AG04450 (cell line): Measurements from ENCODE around the gene SNX30. TPM values are rescaled to one million over a fixed set of nuclear protein-coding genes. Genes with fewer than 3 reads are reported as not detected.

Experiments
- CTCF ChIA-PET: fragments of 300-600, 350-600 bp; formaldehyde crosslinking; extraction: SDS; loops from one replicate; lab custom pipeline; 2022; ENCODE audit warnings: antibody characterized with exemption, inconsistent platforms; lab: Charles Lee
- POLR2A ChIA-PET: fragments of 350-600 bp; formaldehyde crosslinking; extraction: SDS; loops from one replicate; lab custom pipeline; 2021; ENCODE audit warnings: antibody characterized with exemption, inconsistent platforms; lab: Yijun Ruan, JAX
- DNase-seq: peaks from one replicate; pipeline ENCODE4 v3.0.0-alpha.2; 2011; ENCODE audit warnings: low read depth, low spot score
- H3K27ac ChIP-seq: one replicate; pipeline ENCODE4 v1.5.1; 2012; ENCODE audit warnings: low read depth, low read length, control low read depth
- H3K27me3 ChIP-seq: one replicate; pipeline ENCODE4 v1.6.0; 2012; ENCODE audit warnings: low read length; ENCODE audit not compliant: control insufficient read depth, insufficient read depth
- H3K4me3 ChIP-seq: 2 replicates; pipeline ENCODE4 v1.5.1; 2011; ENCODE audit warnings: mild to moderate bottlenecking, low read depth, low read length, control low read depth
- H3K9me3 ChIP-seq: 2 replicates; pipeline ENCODE4 v1.5.1; 2012; ENCODE audit warnings: low read length; ENCODE audit not compliant: control insufficient read depth, insufficient read depth
- polyA plus RNA-seq: library from polyadenylated mRNA; depleted of rRNA; stranded (reverse); fragments of >200 nt; gene quantifications from 2 replicates; pipeline ENCODE4 v1.2.3, GENCODE V29; 2011
- TF ChIP-seq, protein P1 (sequence below): IDR thresholded peaks from 2 replicates; pipeline ENCODE4 v1.5.1; 2011; ENCODE audit warnings: low read depth, low read length, control low read depth, inconsistent platforms

The SNX30 gene
- polyA plus RNA-seq, 1 experiment, result 11.5 TPM

DNA sequence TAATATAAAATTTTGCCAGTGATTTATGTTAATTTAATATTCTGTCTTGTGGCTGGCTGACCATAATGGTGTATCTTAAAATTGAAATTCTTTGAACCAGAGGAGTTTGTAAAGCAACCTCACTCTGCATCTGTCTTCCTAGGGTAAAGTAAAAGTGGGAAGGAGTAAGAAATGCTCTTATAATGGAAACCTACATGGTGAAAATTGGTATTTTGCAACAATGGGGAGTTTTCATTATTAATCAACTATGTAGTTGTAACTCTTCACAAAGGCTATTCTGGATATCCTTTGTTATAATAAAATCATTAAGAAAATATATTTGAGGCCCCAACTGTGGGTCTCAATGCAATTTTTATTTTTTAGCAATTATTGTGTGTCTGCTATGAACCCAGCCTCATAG, 44.2 kb downstream of the SNX30 start:
- no peak overlapping the region for H3K4me3 ChIP-seq
- no peaks in the 10 kb centered on the region for H3K27me3 ChIP-seq
- DNase-seq, result no peak
- H3K27ac ChIP-seq, result no peak overlapping the region
- ChIA-PET POLR2A (no interaction called here), CTCF (no interaction called here)
- H3K9me3 ChIP-seq, result no peaks in the 10 kb centered on the region
- TF ChIP-seq, protein P1, sequence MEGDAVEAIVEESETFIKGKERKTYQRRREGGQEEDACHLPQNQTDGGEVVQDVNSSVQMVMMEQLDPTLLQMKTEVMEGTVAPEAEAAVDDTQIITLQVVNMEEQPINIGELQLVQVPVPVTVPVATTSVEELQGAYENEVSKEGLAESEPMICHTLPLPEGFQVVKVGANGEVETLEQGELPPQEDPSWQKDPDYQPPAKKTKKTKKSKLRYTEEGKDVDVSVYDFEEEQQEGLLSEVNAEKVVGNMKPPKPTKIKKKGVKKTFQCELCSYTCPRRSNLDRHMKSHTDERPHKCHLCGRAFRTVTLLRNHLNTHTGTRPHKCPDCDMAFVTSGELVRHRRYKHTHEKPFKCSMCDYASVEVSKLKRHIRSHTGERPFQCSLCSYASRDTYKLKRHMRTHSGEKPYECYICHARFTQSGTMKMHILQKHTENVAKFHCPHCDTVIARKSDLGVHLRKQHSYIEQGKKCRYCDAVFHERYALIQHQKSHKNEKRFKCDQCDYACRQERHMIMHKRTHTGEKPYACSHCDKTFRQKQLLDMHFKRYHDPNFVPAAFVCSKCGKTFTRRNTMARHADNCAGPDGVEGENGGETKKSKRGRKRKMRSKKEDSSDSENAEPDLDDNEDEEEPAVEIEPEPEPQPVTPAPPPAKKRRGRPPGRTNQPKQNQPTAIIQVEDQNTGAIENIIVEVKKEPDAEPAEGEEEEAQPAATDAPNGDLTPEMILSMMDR, result no peak

DNA sequence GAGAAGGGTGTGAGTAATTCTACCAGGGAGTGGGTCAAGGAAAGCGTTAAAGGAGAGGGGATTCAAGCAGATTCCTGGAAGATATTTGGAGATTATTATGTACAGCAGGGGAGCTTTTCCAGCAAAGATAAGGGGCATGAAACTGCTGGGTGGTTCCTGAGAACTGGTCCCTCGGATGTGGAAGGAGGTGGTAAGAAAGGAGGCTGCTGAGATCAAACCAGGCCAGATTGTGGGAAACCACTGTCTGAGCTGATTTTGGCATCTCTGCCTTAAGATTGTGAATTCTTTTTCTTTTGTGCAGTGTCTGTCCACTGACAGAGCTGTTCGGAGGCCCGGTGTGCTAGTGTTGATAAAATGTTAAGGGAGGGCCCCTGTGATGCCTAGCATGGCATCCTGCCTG, 45.4 kb downstream of the SNX30 start:
- Histone ChIP-seq H3K9me3 (no peaks in the 10 kb centered on the region), H3K27me3 (no peaks in the 10 kb centered on the region), H3K27ac (no peak overlapping the region), H3K4me3 (no peak overlapping the region)
- ChIA-PET POLR2A (no interaction called here), CTCF (interaction anchor here (0.6 kb wide), 1 partner anchor 24 kb away, joined by 3 read pairs; no protein-coding TSS in a partner anchor)
- no peak for DNase-seq
- TF ChIP-seq, protein P1, result no peak

DNA sequence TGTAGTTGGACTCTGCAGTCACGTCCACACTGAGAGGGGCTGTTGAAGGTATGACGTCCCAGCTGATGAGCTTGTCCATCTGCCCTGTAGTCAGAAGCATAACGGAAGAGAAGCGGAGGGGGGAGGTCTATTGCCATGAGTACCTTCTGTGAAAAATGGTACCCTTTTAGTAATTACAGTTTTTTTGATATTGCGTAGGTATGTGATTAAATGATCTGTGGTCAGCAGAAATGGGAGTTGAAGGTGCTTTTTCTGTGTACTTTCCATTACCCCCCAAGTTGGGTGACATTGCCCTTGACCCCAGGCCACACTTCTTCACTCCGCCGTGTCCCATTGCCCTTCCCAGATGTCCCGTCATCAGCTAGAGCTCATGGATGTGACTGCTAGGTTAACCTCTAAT, 45.9 kb downstream of the SNX30 start:
- no peak overlapping the region for H3K27ac ChIP-seq
- H3K4me3 ChIP-seq, result no peak overlapping the region
- no peaks in the 10 kb centered on the region for H3K27me3 ChIP-seq
- no peaks in the 10 kb centered on the region for H3K9me3 ChIP-seq
- POLR2A ChIA-PET, result no interaction called here
- TF ChIP-seq, protein P1, result no peak
- CTCF ChIA-PET, result interaction anchor here (0.6 kb wide), 1 partner anchor 23 kb away, joined by 3 read pairs; no protein-coding TSS in a partner anchor
- no peak for DNase-seq

DNA sequence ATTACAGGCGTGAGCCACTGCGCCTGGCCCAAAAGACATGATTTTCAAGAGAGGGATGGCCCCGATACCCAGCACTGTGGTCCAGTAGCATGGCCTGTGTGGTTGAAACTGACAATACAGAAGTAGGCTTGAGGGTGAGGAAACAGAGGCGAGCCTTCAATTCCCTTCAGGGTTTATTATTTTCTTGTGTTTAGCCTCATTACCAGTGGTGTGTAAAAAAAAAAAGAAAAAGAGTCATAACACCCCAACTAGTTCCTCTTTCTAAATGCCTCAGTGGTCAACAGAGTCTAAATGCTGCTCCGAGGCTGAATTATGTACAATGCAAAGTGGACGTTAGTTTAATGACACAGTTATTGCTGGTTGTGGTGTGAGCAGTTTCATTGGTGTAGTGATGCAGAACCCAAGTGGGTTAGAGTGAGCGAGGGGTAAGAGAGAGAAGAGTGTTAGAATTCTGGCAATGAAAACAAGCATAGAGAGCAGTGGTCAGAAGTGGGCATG, 58.8 kb downstream of the SNX30 start:
- CTCF ChIA-PET, result interaction anchor here (0.7 kb wide), 1 partner anchor 411 kb away, joined by 3 read pairs; no protein-coding TSS in a partner anchor
- TF ChIP-seq, protein P1, result no peak
- POLR2A ChIA-PET, result no interaction called here

DNA sequence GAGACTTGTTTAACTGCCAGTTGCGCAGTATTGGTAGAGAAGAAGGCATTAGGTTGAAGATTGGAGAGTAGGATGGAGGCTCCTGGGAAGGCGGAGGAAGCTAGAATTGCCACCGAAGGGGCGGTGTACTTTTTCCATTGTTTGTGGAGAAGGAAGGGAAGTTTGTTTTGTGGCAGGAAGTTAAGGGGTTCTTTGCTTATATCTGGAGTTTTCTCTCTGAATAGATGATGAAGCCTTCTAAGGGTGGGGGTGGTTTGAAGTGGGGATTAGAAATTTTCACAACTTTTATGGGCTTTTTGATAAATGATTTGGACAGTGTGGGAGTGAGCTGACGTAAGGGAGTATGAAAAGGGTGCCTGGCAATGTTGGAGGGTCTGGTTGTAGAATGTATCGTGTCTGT, 59.3 kb downstream of the SNX30 start:
- CTCF ChIA-PET, result interaction anchor here (0.7 to 1.7 kb wide), 2 partner anchors 10 to 410 kb away, joined by 3 to 7 read pairs; no protein-coding TSS in a partner anchor
- no peak for DNase-seq
- no peak overlapping the region for H3K4me3 ChIP-seq
- H3K27me3 ChIP-seq, result no peaks in the 10 kb centered on the region
- POLR2A ChIA-PET, result no interaction called here
- no peak overlapping the region for H3K27ac ChIP-seq
- H3K9me3 ChIP-seq, result no peaks in the 10 kb centered on the region; the same call in 1 of the 2 replicates
- TF ChIP-seq, protein P1, result no peak

More for the DNA sequence above, 58.8 kb downstream of the SNX30 start:
- no peak overlapping the region for H3K27ac ChIP-seq
- no peaks in the 10 kb centered on the region for H3K27me3 ChIP-seq
- no peak overlapping the region for H3K4me3 ChIP-seq
- no peak for DNase-seq
- no peaks in the 10 kb centered on the region; the same call in 1 of the 2 replicates for H3K9me3 ChIP-seq
